Measurements from ENCODE around the gene GMPR2.
"Not testable (repeated sequence)": the region's sequence is repeated elsewhere in the genome, so short reads cannot be mapped to it uniquely, and the experiment has no call there.

Gene GMPR2

GRCh38 chr14:24198814-24199524 lies 33.8 kb upstream of the GMPR2 start:
- DNase-seq (ENCODE audit: low read depth, low spot score) = no peak

GRCh38 chr14:24202538-24202937 lies 30.2 kb upstream of the GMPR2 start:
- DNase-seq (ENCODE audit: low read depth, low spot score) = not testable (repeated sequence)

GRCh38 chr14:24203249-24203886 lies 29.4 kb upstream of the GMPR2 start:
- not testable (repeated sequence) for DNase-seq (ENCODE audit: low read depth, low spot score)

GRCh38 chr14:24204163-24205146 lies 28.3 kb upstream of the GMPR2 start:
- no peak for DNase-seq (ENCODE audit: low read depth, low spot score)

GRCh38 chr14:24206260-24207103 lies 26.2 kb upstream of the GMPR2 start:
- DNase-seq (ENCODE audit: low read depth, low spot score) = no peak

GRCh38 chr14:24207104-24207551 lies 25.6 kb upstream of the GMPR2 start:
- no peak for DNase-seq (ENCODE audit: low read depth, low spot score)

- no peak for DNase-seq (ENCODE audit: low read depth, low spot score)
Observed at GRCh38 chr14:24207625-24208024, 25.1 kb upstream of the GMPR2 start.

- DNase-seq (ENCODE audit: low read depth, low spot score) = no peak
Observed at GRCh38 chr14:24211311-24211710, 21.4 kb upstream of the GMPR2 start.

- peak; percentile 98 for DNase-seq (ENCODE audit: low read depth, low spot score)
Observed at GRCh38 chr14:24212924-24213865, 19.5 kb upstream of the GMPR2 start, which contains the start of gene CHMP4A. CHMP4A (minus strand) TSS chr14:24213488; CDS start chr14:24213439, 49 bp downstream.

- no peak for DNase-seq (ENCODE audit: low read depth, low spot score)
Observed at GRCh38 chr14:24213866-24214662, 18.7 kb upstream of the GMPR2 start.

GRCh38 chr14:24215495-24216344 lies 17.0 kb upstream of the GMPR2 start, which contains the start of gene MDP1:
MDP1 (minus strand) TSS chr14:24216066; CDS start chr14:24215955, 111 bp downstream.
- peak; percentile 66 for DNase-seq (ENCODE audit: low read depth, low spot score)

- no peak for DNase-seq (ENCODE audit: low read depth, low spot score)
Observed at GRCh38 chr14:24216345-24216699, 16.4 kb upstream of the GMPR2 start.

- not testable (repeated sequence) for DNase-seq (ENCODE audit: low read depth, low spot score)
Observed at GRCh38 chr14:24216876-24217275, 15.9 kb upstream of the GMPR2 start.

GRCh38 chr14:24219080-24219479 lies 13.6 kb upstream of the GMPR2 start:
- no peak for DNase-seq (ENCODE audit: low read depth, low spot score)

GRCh38 chr14:24219521-24219920 lies 13.2 kb upstream of the GMPR2 start:
- no peak for DNase-seq (ENCODE audit: low read depth, low spot score)

GRCh38 chr14:24222987-24223386 lies 9.7 kb upstream of the GMPR2 start:
- not testable (repeated sequence) for DNase-seq (ENCODE audit: low read depth, low spot score)

GRCh38 chr14:24224618-24225071 lies 8.1 kb upstream of the GMPR2 start:
- no peak for DNase-seq (ENCODE audit: low read depth, low spot score)

- DNase-seq (ENCODE audit: low read depth, low spot score) = no peak
Observed at GRCh38 chr14:24226473-24226872, 6.3 kb upstream of the GMPR2 start.

Data from smooth muscle cell of the brain vasculature (primary cell).